Measurements from ENCODE around the gene AMACR.
A peak's percentile ranks its signal among the peaks of the same experiment; 100 is the strongest.

Gene AMACR

DNA sequence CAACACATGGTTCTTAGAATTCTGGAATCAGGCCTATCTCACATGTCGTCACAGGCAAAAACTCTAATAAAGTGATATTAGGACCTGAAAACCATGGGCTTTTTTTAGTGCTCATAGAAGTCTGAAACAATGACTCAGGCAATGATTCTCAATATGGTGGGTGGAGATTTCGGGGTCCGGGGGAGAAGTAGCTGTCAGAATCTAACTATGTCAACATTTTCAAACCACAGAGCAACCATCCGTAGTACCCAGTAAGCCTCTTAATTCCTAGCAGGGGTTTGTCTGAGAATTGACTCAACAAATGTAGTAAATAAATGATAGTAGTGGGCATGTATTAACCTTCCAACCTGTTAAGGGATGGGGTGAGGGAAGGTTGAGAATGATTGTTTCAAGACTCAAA is 2.6 kb downstream of the AMACR start:
- DNase-seq, result no peak

DNA sequence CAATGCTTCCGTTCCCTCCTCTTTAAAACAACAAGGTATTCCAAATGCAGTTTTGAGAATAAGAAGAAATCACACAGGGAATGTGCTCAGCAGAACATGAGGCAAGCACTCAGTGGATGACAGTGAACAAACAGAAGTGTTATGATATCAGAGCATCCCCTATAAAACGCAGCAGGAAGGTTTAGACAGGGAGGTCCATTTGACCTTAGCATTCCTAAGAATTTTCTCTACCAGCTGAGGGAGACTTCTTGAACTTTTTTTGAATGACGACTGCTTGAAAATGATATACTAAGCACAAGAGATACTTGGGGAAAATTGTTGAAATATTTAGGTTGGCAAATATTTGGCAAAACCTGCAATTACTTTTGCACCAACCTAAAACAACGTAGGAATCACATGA is 3.9 kb downstream of the AMACR start:
- no peak for DNase-seq

DNA sequence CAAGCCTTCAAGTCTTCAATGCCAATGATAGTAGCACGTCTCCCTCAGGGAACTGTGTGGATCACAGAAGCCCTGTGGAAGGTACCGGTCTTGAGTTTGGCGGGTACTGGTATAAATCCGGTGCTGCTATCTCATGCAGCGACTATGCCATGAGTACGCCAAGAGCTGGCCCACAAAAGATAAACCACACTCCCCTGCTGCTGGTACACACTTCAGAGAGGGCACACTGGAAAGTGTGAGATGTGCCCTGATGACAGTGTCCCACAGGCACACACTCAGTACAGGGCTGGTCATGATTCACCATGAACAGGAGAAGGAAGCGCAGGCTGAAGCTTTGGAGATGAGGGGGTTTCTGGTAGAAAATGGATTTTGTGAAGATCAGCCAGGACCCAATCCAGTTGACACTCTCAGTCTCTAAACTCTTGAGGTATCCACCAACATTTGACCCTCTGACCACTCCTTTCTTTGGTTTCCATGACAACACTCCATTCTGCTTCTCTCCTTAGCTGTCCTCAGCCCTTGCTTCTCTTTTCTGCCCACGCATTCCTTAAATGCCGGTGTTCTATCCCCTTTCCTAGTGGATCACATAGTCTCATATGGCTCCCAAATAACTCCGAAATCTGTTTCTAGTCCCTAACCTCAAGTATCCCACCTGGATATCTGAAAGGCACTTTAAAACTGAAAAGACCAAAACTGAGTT is 5.1 kb downstream of the AMACR start:
- DNase-seq, result no peak

DNA sequence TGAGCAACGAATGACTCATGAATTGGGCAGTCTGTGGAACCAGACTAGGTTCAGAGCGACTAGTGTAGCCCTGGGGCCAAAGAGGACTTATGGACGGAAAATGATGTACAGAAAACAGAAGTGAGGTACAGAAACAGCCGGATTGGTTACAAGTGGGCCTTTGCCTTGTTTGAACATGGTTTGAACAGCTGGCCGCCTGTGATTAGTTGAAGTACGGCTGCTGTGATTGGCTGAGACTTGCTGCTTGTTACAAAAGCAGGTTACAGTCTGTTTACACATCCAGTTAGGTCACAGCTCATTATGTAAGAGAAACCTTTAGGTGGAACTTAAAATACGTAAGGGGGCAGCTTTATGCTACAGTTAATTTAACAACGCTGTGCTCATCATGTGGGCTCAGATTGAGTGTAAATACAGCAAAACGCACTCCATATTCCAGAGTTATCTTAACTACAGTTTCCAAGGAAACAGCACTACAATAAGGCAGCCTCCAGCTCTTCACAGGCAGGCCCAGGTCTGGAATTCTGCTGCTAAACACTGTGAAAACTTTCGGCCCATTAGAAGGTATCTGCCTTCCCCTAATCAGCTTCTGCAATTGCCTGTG is 6.5 kb downstream of the AMACR start:
- DNase-seq, result no peak

DNA sequence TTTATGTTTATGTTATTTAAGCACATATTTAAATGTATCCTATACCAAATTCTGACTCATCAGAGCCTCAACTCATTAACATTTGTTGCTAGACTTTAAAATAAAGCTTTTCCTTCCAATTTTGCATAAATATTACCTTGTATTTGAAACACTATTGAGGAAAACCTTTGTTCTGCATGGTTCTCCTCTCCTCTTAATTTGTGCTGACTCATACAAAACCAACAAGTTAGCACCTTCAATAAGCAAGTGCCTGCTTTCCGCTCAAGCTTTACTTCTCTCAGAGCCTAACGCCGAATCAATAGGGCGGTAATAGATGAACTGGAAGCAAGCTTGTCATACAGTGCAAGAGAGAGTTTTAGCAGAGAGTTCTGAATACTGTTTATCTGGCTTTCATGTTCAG is 7.9 kb downstream of the AMACR start:
- no peak for DNase-seq

DNA sequence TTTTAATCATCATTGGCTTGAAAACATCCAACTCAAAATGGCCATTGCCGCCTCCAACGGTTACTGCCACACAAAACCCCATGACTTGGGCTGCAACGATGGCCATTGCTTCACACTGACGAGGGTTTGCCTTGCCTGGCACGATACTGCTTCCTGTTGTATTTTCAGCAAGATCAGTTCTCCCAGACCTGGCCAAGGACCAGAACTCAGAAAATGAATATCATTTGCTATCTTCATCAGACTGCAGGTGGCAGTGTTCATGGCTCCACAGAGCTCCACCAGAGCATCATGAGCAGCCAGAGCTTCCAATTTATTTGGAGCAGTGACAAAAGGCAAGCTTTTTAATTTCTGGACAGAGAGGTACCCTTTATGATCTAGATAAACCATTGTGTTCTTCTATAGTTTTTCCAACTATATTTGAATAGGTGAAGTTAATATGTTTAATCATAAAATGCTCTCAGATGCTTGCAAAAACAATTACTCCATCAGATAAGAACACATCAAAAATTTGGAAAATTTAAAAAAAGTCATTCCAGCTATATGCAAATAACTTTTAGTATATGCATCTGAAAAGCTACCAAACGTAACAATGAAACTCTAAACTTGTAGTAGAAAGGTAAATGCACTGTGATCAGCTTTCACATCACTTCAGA is 10.4 kb downstream of the AMACR start:
- peak in 1 of 2 experiments; percentile 3 for DNase-seq

DNA sequence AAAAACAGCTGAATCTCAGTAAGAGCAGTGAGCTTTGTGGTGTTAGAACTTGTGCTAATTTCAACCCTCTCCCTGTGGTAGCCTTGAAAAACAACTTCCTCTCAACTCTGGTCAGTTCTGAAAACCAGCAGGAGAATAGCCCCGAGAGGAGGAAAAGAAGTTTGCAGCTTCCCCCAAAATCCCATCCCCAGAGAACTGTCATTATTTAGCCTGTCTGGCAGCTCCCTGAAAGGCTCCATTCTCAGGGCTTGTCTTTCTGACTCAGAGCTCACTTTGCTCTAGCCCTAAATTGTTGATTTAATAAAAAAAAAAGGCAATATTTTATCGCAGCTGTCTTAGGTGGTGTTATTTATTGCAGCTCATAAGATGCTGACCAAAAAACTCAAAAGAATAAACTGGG is 12.0 kb downstream of the AMACR start:
- DNase-seq, result no peak

DNA sequence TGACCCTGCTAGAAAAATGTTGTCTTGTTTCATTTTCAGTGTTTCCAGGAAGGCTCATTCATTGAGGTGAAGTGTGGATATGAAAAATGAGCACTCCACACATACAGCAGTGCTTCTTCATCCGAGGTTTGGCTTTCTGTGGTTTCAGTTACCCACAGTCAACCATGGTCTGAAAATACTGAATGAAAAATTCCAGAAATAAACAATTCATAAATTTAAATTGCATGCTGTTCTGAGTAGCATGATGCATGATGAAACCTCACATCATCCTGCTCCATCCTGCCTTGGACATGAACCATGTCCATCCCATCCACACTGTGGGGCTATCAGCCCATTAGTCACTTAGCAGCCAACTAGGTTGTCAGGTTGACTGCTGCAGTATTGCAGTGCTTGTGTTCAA is 13.0 kb downstream of the AMACR start:
- no peak for DNase-seq

DNA sequence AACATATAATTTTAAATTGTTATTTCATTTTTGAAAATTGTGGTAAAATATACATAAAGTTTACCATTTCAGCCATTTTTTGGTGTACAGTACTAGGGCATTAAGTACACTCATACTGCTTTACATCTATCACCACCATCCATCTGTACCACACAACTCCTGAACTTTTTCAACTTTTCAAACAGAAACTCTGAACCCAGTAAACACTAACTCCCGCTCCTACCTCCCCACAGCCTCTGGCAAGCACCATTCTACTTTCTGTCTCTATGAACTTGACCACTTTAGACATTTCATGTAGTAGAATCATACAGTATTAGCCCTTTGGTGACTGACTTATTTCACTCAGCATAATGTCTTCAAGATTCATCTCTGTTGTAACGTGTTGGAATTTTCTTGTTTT is 15.0 kb downstream of the AMACR start:
- DNase-seq, result no peak

DNA sequence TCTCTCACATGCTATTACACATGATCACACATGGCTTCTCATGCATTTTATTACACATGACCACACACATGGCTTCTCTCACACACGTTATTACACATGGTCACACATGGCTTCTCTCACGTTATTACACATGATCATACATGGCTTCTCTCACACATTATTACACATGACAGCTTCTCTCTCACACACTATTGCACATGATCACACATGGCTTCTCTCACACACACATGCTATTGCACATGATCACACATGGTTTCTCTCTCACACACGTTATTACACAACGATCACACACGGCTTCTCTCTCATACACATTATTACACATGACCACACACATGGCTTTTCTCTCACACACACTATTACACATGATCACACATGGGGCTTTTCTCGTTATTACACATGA is 22.4 kb downstream of the AMACR start:
- DNase-seq, result no peak

DNA sequence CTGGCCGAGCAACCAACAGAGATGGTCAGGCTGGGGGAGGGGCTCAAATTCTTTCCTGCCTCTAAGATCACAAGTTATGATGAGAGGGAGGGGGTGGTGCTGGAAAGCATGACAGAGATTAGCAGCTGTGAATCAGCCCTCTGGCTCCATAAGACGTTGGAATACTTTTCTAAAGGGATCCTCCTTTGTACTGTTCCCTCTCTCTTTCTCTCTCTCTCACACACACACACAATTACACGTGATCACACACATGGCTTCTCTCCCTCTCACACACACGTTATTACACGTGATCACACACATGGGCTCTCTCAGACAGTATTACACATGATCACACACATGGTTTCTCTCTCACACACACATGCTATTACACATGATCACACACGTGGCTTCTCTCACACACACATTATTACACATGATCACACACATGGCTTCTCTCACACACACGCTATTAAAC is 23.2 kb downstream of the AMACR start, which contains the start of gene SLC45A2:
Gene SLC45A2 (minus strand): TSS at position 23 of the 454 bp plus-strand sequence. CDS start 110 bp downstream, outside the sequence.
- no peak for DNase-seq

DNA sequence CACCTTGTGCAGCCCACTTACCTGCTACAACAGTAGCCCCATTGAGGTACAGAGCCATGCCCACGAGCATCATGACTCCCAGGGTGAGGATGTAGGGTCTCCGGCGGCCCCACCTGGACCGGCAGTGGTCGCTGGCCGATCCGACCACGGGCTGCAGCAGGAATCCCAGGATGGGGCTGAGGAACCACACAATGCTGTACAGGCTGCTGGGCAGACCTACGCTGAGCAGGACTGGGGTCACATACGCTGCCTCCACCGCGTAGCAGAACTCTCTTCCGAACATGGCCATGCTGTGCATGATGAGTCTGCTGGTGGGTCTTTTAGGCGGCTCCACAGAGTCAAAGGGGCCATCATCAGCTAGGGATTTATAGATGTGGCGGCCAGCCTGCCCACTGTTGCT is 23.7 kb downstream of the AMACR start:
- no peak for DNase-seq

DNA sequence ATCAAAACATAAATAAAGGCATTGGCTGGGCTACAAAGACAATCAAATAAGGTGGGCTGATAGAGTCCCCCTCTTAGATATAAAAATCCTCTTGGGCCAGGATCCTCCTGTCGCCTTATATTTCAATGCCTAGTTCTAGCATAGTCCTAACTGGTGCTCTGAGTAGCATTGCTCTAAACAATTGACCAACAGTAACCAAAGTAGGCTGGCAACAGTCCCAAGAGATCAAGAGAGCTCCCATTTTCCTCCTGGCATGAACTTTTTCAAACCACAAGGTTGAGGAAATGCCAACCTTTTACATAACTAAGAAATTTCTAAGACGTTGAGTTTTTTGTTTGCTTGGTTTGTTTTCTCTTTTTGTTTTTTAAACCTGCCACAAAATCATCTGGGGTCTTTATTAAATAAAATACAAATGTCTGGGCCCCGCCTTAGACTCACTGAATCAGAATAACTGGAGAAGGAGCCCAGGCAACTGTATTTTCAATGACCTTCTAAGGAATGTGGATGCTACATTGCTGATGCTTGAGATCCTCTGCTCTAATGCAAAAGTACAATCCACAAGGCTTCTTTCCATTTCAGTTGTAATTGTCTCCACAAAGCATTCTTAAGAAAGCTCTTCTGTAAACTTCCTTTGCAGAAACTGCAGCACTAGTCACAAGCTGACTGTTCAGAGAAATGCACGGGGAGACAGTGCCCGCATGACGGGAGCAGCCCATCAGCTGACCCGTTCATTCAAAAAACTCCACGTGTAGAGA is 26.3 kb downstream of the AMACR start:
- DNase-seq, result no peak

DNA sequence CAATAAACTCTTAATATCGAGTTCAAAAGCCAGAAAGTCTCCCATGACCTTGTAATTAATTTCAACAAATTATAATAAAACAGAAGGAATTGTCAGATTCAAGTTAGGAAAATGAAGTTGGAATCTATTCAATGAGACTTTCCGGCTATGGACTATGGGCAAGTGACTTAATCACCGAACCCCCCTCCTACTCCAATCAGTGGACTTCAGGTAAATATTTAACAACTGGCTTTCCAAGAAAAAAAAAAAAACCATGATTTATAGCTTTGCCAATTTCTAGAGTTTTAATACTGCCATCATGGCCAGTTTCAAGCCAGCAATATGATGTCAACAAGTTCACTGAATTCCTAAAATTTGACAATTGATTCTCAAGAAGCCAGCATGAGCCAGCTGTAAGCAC is 27.8 kb downstream of the AMACR start:
- DNase-seq, result no peak

DNA sequence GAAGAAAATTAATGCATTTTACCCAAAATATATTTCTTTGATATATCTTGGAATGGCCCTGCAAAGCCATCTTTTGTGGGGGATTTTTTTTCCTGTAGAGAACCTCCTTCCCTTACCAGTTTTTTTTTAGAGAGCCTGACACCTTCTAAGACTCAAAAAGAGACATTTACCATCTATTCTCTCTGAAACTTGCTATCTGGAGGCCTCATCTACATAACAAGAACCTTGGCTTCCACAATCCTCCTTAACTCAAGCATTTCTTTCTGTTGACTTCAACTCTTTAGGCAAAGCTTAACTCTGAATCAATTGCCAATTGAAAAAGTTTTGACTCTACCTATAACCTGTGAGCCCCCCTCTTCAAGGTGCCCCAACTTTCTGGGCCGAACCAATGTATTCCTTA is 29.5 kb downstream of the AMACR start:
- no peak for DNase-seq

DNA sequence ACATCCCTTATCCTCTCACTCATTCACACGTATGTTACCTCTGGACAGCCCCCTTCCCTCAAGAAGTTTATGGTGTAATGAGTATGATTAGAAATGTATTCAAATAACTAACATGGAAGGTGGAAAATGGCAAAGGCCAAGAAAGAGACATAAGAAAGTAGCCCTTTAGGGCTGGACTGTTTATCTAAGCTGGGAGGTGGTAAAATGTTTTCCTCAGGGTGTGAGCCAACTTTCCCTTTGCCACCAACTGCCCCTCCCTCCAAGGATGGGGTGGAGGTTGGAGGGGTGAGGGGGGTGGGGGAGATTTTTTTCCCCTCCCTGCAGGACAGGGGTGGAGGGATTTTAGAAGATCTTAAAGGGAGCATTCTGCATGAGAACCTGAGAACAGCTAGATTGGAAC is 31.5 kb downstream of the AMACR start:
- DNase-seq, result no peak

DNA sequence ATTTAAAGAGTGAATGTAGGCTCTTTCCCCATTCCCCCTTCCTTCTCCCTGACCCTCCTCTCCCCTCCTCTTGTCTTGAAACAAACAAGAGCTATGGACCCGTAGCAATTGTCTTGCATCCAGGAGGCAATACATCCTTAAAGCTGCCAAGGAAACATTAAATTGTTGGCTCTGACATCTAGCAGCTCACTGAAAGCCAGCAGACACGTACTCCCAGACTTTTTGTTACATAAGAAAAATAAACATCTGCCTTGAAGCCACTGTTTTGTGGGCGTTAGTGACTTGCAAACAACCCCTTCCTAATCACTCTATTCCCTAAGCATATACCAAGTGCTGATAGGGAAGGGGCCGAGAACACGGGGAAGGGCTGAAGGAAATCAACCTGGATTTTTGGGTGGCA is 32.0 kb downstream of the AMACR start:
- DNase-seq, result no peak

DNA sequence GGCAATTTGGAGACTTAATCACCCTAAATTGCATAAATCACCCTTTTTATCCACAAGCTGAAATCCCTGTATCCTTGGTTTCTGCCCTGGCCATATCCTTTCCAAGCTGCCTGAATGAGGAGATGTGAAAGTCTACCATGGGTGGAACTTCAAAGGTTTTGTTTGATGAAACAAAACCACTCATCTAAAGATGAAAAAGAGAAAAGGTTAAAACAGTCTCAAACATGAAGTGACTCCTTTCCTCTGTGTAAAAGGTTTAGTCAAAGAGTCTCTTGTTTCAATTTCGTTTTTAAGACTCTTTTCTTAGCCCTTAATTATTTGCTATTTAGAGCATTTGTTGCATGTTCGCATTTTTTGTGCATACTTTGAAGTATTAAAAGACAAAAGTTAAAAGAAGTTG is 34.6 kb downstream of the AMACR start:
- no peak for DNase-seq

DNA sequence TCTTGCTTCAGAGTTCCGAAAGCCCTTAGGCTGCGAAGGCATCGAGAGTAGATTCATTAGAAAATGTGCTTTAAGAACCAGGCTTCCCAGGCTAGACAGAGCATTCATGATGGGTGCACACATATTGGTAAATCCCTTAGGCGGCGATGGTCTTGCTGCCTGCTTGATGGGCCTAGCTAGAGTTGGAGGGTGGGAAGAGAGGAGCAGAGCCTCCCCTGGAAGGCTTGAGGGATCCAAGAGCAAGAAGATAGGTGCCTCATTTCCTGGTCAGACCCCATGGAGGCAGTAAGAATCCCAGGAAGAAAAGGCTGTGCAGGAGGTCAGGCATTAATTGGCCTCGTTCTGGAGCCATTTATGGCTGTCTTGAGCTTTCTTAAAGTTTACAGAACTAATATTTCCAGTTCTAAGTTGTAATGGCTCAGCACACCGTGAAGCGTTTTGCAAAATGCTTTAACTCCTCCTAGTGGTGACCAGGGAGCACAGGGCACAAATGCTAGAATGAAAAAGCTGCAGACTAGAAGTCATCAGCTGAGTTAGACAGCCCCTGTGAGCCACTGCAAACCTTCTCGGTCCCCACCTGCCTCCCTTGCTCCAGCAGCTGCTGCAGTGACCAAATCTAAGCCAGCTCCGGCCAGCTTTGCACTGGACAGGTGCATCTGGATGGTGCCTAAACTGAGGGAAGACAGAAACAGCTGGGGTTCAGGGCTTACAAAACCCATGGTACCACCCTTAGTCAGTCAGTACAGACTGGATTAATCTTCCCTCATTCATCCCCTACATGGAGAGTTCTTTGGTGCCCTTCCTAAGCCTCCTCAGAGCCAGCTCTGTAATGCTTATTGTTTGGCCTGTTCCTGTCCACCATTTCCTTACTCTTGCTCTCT is 38.0 kb downstream of the AMACR start:
- DNase-seq, result no peak

DNA sequence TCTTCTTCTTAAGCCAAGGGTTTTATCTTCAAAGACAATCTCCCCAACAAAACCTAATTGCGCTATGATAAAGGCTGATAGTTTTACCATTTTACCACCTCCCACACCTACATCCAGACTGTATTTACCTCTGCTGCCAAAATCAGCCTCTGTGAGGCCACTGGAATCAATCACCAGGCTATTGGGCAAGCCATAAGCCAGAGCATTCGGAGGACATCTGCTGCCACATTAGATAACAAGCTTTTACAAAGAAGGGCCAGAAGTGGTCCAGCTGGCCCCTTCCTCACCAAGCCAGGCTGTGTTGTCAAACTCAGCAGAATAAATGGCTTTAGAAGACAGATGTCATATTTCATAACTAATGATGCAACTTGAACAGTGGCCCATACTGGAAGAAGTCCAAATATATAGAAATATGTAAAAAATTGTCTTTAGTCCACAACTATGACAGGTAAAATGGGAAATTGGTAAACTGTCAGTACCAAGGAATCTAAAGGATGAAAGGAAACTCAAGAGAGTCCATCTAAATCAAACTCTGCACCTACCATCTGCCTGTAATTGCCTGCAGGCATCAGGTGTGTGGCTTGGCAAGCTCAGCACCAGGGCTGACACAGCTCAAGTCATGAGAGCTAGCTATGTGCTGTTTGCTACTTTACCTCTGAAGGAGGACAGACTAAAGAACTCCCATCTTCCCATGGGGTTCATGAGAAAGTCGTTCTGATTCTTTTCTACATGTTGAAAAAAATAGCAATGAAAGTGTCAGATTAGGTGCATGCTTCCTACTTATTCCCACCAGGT is 39.4 kb downstream of the AMACR start:
- no peak for DNase-seq

DNA sequence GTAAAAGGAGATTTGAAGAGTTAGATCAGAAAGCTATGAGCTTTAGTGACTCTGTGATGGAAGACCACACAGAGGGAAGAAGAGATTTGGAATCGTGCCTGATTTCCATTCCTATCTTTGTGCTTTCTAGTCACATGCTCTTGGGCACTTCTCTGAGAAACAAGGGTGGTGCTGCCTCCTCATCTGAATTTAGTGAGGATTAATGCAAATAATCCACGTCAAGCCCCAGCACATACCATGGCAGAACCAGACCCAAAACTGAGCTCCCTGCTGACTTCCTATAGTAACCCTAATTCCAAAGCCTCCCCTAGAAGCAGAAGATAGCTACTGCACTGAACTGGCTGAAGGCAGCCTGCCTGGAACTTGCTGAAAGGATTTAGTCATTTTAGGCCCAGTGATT is 41.0 kb downstream of the AMACR start:
- no peak for DNase-seq
